A549 (cell line): ENCODE data around the gene CORO2B.

Experiments
- PHF8 ChIP-seq: fragments of 200-600 bp; sonication (generic); IDR thresholded peaks from 2 replicates; pipeline ENCODE4 v1.6.1; 2016; ENCODE audit warnings: low read depth, mild to moderate bottlenecking, antibody characterized with exemption, moderate library complexity, borderline replicate concordance
- RNF2 ChIP-seq: fragments of 200-600 bp; sonication (generic); IDR thresholded peaks from 2 replicates; pipeline ENCODE4 v1.6.1; 2016; ENCODE audit warnings: low read depth, mild to moderate bottlenecking, antibody characterized with exemption, moderate library complexity, borderline replicate concordance
- TF ChIP-seq, protein P1 (sequence below): fragments of 200-600 bp; sonication (generic); IDR thresholded peaks from 2 replicates; pipeline ENCODE4 v1.6.1; 2016; ENCODE audit warnings: antibody characterized with exemption, mild to moderate bottlenecking, moderate library complexity

GRCh38 chr15:68691705-68692104, 112.9 kb downstream of the CORO2B start:
- no peak for TF ChIP-seq PHF8
- no peak for TF ChIP-seq RNF2
- TF ChIP-seq, protein P1, sequence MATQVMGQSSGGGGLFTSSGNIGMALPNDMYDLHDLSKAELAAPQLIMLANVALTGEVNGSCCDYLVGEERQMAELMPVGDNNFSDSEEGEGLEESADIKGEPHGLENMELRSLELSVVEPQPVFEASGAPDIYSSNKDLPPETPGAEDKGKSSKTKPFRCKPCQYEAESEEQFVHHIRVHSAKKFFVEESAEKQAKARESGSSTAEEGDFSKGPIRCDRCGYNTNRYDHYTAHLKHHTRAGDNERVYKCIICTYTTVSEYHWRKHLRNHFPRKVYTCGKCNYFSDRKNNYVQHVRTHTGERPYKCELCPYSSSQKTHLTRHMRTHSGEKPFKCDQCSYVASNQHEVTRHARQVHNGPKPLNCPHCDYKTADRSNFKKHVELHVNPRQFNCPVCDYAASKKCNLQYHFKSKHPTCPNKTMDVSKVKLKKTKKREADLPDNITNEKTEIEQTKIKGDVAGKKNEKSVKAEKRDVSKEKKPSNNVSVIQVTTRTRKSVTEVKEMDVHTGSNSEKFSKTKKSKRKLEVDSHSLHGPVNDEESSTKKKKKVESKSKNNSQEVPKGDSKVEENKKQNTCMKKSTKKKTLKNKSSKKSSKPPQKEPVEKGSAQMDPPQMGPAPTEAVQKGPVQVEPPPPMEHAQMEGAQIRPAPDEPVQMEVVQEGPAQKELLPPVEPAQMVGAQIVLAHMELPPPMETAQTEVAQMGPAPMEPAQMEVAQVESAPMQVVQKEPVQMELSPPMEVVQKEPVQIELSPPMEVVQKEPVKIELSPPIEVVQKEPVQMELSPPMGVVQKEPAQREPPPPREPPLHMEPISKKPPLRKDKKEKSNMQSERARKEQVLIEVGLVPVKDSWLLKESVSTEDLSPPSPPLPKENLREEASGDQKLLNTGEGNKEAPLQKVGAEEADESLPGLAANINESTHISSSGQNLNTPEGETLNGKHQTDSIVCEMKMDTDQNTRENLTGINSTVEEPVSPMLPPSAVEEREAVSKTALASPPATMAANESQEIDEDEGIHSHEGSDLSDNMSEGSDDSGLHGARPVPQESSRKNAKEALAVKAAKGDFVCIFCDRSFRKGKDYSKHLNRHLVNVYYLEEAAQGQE, result no peak
